Activated CD8-positive, alpha-beta memory T cell treated with anti-CD3 and anti-CD28 coated beads, Interleukin-2, amount 50 U/mL, for 1 hour (primary cell): Measurements from ENCODE around the gene VPS26C.
"Not testable (repeated sequence)": the region's sequence is repeated elsewhere in the genome, so short reads cannot be mapped to it uniquely, and the experiment has no call there.

Source experiments
- DNase-seq: peaks from one replicate; pipeline ENCODE4 v3.0.0-alpha.2; 2020; ENCODE audit errors: extremely low read depth

The VPS26C gene

DNA sequence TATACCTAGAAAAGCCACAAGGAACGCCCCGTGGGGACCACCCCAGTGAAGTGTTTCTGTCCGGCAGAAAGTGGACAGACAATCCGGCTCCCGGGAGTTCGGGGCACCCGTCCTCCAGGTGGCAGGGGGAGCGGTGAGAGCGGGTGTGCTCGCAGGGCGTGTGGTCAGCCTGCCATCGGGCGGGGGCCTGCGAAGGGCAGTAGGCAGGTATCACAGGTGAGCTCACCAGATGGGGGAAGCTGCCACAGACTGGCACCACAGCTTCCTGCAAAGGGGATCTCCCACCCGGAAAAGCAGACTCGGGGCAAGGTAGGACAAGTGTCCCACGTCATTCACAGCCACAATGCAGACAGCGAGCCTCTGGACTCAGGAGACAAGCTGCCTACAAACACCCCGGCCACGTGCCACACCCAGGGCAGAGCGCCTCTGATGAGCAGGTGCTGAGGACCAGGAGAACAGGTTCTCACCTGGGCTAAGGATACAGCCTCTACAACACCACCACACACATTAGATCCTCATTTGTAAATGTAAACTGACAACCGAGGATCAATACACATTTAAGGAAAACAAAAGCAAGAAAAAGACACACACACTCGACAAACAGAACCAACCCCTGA lies 36.4 kb downstream of the VPS26C start:
- DNase-seq, result no peak

DNA sequence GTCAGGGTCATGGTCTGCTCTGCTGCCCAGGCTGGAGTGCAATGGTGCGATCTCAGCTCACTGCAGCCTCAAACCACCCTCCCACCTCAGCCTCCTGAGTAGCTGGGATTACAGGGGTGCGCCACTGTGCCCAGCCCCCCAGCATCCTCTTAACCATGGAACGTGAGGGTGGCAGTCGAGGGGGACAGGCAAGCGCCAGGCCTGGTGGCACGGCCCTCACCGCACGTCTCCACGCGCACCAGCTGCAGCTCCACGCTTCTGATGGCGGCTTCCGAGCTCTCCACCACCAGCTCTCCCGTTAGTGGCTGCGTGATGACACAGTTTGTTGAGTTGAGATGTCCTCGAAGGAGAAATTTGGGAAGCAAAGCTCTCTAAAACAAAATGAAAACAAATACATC lies 39.1 kb downstream of the VPS26C start:
- DNase-seq, result no peak

DNA sequence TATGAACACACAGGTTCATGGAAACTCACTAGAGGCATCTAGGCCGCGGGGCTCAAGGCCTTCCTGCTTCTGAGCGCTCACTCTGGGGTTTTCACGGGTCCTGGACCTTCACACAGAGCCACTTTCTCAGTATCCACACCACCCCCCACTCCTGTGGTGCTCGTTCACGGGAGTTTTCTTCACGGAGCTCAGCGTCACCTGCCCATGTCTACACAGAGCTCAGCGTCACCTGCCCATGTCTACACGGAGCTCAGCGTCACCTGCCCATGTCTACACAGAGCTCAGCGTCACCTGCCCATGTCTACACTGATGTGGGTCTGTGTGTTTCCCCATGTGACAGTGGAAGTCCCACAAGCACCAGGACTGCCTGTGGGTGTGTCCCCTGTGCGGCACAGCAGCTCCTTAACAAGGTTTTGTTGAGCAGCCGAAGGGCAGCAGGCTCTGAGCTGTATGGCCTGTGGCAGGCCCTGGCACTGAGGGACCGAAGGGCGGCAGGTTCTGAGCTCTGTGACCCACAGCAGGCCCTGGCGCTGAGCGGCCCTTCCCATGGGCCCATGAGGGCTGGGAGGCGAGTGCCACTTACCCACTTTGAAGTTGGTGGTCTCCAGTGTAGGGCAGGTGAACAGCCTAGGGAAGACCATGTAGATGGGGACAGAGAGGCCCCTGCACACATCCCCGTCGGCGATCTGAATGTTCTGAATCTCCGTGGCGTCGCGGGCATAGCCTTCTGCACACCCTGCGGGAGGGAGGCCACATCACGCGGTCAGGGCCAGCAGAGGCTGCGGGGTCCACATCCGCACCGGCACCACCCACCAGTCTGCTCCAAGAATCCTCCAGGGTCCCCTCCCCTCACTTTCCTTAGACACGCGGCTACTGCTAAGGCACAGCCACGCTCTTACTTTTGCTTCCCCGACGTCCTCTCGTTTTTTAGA lies 39.8 kb downstream of the VPS26C start:
- no peak for DNase-seq

DNA sequence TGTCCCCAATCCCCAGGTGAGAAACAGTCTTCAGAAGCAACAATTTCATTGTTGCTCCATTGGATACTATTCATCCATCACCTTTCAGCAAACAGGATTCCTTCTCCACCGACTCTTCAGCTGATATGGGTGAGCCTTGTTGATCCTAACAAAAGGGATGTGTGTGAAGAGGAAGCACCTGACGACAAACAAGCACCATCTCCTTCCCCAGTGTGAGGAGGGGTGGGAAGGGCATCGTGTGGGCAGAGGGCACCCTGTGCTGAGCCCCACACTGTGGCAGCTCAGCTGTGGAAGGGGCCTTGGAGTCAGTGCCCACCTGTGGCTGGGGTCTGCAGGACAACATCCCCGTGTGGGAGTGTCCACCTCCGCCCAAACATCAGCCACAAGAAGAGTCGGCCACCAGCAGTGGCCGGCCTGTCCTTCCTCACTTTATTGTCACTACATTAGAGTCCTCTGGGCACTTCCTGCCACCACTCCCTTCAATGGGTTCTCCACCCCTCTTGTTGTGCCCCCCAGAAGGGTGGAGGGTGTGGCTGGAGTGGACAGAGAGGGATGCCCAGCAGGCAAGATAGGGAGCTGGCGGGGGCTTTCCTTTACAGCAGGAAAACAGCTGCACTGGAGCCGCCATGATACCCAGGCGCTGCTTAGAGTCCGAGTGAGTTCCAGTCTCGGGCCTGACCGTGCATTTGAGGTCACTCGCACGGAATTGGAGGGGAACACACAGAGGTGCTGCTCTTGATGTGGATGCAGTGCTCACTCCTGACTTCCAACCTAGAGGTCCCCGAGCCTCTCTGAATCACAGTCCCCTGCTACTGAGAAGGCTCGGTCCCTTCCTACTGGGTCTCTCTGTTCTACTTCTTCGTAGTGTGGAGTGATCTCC lies 40.9 kb downstream of the VPS26C start:
- DNase-seq, result no peak

DNA sequence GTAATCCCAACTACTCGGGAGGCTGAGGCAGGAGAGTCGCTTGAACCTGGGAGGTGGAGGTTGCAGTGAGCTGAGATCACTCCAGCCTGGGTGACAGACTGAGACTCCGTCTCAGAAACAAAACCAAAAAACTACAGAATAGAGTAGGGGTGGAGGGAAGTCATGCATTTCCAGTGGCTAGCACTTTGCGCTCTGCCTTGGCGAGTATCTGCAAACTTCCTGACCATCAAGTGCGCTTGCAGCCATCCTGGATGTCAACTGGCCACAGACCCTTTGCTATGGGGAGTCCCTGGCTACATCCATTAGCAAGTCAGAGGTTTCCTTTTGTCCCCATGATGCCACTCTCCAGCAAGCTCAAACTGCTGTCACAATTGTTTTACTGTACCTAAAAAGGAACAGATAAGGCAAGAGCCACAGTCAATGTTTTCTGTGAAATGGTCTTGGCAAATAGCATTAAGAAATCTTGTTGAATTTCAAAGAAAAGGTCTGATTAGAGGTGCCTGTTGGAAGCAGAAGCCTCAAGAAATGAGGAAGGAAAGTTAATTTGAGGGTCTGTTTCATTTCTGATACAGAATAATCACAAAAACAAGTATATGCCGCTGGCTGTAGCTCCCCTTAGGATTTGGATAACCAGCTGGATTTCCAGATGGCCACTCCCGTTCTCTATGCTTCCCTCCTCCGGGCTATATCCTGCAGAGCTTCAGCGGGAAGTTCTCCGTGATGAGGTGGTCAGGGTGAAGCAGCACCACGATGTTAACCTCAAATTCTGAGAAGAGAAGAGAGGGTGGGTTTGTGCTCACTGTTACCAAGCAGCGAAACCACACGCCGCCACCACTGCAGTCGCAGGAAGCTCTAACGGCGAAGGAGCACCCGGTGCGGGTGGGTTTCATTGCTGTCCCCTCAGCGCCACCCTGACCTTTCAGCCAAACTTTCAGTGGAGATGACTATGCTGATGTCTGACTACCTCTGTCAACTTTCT lies 42.0 kb downstream of the VPS26C start:
- no peak for DNase-seq

DNA sequence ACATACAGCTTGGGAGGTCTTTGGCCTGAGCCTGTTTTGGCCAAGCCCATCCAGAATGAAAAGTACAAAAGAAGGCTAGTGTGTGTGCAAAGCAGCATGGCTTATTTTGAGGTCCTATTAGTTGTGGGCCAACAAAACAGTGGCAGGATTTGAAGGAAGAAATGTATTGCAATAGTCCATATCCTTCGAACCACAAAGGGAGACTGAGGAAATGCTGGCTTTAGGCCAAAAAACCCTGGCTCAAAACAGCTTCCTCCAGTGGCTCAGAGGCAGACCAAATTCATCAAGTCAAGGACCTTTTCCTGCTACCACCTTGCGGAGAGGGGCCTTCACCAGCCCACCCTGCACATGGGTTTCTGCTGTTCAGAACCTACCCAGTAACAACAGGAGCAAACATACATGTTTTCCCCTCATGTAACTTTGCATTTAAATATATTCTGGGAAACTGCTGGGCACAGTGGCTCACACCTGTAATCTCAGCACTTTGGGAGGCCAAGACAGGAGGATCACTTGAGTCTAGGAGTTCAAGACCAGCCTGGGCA lies 43.3 kb downstream of the VPS26C start:
- DNase-seq, result no peak

DNA sequence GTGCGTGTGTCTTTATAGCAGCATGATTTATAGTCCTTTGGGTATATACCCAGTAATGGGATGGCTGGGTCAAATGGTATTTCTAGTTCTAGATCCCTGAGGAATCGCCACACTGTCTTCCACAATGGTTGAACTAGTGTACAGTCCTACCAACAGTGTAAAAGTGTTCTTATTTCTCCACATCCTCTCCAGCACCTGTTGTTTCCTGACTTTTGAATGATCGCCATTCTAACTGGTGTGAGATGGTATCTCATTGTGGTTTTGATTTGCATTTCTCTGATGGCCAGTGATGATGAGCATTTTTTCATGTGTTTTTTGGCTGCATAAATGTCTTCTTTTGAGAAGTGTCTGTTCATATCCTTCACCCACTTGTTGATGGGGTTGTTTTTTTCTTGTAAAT lies 44.9 kb downstream of the VPS26C start:
- not testable (repeated sequence) for DNase-seq

DNA sequence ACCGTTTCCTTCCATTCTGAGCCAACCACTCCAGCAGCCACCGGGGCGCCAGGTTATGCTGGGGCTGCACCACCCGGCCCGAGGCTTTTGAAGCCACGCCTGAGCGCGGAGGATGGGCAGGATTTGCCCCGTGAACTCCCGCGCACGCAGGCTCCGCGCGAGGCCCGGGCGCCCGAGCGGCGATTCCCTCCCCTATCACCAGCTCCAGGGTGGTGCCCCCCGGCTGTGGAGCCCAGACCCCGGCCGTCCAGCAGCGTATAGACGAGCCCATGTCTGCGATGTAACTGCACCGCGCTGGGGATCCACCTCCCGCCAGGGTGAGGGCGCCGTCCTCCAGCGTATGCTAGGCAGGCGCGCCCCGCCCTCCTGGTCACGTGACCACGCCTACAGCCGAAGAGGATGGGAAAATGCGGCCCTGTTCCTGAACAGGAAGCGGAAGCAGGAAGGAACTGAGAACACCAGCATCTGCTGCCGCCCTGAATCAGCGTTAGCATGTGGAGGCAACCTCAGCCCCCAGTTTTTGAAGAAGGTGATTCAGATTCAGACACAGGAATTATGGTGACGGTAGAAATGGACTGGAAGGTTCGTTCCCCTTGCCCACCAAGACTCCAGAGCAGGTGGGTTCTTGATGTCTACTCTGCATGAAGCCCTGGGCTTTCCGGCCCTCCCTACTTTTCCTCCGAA lies 46.0 kb downstream of the VPS26C start:
- peak; percentile 90 for DNase-seq

DNA sequence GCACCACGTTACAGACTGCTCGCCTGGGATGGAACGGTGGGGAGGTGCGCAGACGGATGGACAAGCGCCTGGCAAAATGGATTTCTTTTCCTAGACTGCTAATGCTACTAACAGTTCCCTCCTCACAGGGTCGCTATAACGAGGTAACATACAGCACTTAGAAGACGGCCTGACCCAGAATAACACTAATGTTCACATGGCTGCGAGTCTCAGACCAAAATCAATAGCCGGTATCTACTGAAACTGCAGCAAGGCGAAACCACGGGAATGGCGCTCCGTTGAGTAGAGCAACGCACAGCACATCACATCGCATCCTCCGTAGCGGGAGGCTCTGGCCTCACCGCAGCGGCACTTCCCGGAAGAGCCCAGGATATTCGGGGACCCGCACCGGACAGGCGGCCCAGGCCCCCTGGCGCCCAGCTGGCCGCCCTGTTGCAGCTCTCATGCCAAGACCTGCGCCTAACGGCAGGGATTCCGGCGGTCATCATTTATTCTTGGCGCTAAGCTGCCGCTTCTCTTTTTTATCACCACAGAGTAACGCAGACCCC lies 46.6 kb downstream of the VPS26C start:
- no peak for DNase-seq

DNA sequence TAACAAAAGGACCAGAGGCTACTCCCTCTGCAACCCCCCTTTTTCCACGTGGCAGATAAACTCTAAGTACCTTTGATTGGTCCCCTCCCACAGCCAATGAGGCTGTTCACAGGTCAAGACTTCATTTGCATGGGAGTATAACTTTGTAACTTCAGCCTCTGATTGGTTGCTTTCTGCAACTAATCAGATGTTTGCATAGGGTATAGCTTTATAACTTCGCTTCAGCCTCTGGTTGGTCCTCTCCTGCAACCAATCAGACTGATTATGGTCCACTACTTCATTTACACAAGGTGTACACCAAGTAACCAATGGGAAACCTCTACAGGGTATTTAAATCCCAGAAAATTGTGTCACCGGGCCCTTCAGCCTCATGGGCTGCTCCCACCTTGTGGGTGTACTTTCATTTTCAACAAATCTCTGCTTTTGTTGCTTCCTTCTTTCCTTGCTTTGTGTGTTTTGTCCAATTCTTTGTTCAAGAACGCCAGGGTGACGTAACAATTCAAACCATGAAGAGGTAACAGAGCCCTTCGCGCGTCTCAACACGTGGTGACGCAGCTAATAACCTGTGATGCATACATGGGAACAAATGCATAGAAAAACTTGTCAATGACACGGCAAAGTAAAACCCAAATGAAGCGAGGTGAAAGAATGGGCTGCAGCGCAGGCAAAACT lies 47.2 kb downstream of the VPS26C start:
- DNase-seq, result no peak

DNA sequence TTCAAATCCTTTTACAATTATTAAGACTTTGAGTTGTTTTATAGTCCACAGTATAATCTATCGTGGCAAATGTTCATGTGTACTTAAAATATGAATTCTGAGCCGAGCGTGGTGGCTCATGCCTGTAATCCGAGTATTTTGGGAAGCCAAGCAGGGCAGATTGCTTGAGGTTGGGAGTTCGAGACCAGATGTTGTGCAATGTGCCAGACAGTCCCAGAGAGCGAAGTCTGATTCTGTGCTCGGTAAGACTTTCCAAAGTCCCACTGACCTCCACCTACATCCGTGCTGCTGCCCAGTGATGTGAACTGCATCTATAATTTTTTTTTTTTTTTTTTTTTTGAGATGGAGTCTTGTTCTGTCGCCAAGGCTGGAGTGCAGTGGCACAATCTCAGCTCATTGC lies 52.2 kb downstream of the VPS26C start:
- DNase-seq, result no peak

DNA sequence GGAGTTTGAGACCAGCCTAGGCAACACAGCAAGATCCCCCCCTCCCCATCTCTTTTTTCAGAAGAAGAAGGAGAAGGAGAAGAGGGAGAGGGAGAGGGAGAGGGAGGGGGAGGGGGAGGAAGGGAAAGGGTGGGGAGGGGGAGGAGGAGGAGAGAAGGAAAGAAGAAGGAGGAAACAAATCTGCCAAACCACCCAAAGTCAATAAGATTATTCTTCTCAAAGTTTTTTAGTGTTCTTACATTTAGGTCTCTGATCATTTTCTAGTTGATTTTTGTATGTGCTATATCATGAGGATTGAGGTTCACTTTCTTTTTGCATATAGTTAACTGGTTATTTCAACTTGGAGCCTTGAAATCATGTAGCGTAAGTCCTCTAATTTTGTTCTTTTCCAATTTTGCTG lies 56.3 kb downstream of the VPS26C start:
- DNase-seq, result no peak

DNA sequence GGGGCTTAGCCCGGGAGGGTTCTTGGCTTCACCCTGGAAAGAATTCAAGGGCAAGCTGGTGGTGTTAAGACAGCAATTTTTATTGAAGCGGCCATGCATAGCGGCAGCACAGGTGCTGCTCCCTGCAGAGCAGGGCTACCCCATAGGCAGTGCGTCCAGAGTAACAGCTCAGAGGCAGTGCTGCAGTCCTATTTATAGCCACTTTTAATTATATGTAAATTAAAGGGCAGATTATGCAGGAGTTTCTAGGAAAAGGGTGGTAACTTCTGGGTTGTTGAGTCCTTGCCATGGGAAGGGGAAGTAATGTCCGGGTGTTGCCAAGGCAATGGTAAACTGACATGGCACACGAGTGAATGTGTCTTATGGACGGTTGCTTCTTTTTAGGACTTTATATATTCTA lies 57.0 kb downstream of the VPS26C start:
- DNase-seq, result no peak

DNA sequence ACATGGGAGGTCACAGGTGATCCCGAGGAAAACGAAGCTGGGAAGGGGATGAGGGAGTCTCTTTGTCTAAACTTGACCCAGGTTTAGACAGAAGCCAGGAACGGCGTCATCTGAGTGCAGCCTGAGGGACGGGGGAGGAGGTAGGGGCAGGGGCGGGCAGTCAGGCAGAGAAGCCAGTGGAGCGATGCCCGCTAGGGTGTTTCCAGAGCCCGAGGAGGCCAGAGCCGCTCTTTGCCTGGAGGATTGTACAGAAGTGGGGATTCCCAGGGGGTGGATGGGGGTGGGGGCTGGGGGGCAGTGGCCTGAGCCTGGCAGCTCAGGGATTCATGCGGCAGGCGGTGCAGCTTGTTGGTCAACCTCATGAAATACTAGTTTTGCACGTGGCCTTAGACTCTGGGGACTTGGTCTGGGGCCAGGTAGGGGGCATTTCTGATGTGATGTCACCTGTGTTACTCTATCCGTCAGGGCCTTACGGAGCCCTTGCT lies 58.4 kb downstream of the VPS26C start:
- no peak for DNase-seq

DNA sequence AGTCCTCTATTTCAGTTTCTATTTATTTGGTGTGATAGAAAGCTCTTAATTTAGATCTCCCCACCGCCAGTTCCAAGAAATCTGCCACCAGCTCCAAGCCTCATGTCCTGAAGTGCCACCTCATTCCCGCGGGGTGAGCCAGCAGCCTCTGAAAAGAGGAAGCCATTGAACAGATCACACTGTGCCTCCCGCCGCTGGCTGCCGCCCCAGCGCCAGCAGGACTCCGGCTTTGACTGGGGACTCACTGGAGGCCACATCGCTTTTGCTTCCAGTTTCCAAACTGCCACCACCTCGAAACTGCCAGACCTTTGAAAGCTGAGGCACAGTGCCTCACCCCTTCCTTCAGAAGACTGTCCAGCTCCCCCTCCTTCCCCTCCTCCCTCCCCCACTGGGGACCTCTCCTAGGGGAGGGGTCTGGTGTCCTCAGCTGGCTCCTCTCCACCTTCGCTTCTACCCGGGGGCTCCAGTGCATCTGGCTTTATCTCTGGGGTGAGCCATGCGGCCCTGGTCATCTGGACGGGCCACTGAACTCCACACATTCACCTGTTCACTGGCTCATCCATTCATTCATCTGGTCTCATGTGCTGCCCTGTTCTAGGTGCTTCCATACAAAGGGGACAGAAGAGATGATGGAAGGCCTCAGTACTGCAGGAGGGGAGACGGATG lies 58.9 kb downstream of the VPS26C start:
- no peak for DNase-seq

DNA sequence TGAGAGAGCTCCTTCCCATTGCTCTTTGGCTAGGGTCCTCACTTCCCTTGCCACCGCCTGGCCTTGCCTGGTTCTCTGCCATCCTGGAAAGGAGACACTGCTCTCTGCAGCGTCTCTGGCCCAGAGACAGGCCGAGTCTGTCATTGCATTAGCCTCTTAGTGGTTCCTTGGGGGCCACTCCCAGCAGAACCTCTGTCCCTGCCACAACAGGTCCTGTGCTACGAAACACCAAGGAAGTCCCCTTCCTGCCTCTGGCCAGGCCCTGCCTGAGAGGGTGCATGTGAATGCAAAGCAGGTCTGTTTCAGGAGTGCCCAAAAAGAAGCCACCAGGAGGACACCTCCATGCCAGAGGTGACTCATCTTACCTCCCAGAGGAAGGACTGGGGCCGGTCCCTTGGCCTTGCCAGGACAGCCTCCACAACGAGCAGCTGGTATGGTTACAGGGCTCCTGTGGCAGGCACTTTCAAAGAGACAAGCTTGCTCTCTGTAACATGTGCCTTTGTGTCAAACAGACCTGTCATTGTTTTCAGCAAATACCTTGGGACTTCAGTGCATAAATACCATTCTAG lies 59.6 kb downstream of the VPS26C start:
- no peak for DNase-seq

DNA sequence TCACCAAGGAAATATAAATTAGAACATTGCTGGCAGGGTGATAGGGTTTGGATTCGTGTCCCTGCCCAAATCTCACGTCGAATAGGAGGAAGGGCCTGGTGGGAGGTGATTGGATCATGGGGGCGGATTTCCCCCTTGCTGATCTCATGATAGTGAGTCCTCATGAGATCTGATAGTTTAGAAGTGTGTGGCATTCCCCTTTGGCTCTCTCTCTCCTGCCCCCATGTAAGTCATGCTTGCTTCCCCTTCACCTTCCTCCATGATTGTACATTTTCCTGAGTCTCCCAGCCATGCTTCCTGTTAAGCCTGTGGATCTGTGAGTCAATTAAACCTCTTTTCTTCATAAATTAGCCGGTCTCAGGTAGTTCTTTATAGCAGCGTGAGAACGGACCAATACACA lies 60.6 kb downstream of the VPS26C start:
- DNase-seq, result no peak

DNA sequence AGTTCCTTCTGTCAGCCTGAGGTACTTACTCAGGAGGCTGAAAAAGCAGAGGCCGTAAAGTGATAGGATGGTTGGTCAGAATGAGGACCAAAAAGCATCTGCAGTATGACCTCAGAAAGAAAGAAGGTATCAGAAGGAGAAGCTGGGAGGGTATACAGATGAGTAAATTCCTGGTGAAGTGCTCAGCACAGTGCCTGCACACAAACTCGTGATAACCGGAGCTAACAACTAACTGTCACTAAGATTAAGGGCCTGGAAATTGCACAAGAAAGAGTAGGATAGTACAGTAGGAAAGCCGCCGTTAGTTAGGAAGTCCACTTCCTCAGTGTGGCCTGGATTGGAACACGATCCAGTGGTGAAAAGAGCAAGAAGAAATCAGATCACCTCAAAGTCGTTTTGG lies 62.6 kb downstream of the VPS26C start:
- no peak for DNase-seq
